Erythroblast (primary cell): ENCODE results near the gene DPY19L3.
"Not testable (repeated sequence)": the region's sequence is repeated elsewhere in the genome, so short reads cannot be mapped to it uniquely, and the experiment has no call there.

Experiments
- DNase-seq, 2 experiments: peaks; one replicate each; lab custom pipeline; 2025; lab: John Stamatoyannopoulos, UW
- GATA1 ChIP-seq: IDR thresholded peaks from 2 replicates; pipeline ENCODE4 v1.6.1; 2011; ENCODE audit warnings: low read depth, mild to moderate bottlenecking, control low read depth, low read length, moderate library complexity
- POLR2A ChIP-seq: IDR thresholded peaks from 2 replicates; pipeline ENCODE4 v1.6.1; 2011; ENCODE audit warnings: mild to moderate bottlenecking, low read length

DPY19L3 gene

GRCh38 chr19:32372726-32373517 is 32.6 kb upstream of the DPY19L3 start:
- no peak for TF ChIP-seq POLR2A
- no peak for TF ChIP-seq GATA1
- DNase-seq: no peak

- DNase-seq: peak; percentile 53 to 69
- TF ChIP-seq GATA1 (no peak), POLR2A (no peak)
Observed at GRCh38 chr19:32373585-32374295, 31.8 kb upstream of the DPY19L3 start.

GRCh38 chr19:32374362-32374761 is 31.2 kb upstream of the DPY19L3 start:
- DNase-seq: not testable (repeated sequence)

- DNase-seq: not testable (repeated sequence)
Observed at GRCh38 chr19:32377088-32377487, 28.5 kb upstream of the DPY19L3 start.

- TF ChIP-seq GATA1 (no peak), POLR2A (no peak)
- DNase-seq: no peak
Observed at GRCh38 chr19:32380269-32380668, 25.3 kb upstream of the DPY19L3 start.

- TF ChIP-seq GATA1 (no peak), POLR2A (no peak)
- DNase-seq: no peak
Observed at GRCh38 chr19:32387701-32388392, 17.7 kb upstream of the DPY19L3 start.

GRCh38 chr19:32388393-32388855 is 17.1 kb upstream of the DPY19L3 start:
- TF ChIP-seq GATA1: no peak
- no peak for TF ChIP-seq POLR2A
- no peak for DNase-seq

GRCh38 chr19:32392901-32393300 is 12.7 kb upstream of the DPY19L3 start:
- TF ChIP-seq GATA1 (no peak), POLR2A (no peak)
- no peak for DNase-seq

- TF ChIP-seq POLR2A: no peak
- no peak for TF ChIP-seq GATA1
- no peak for DNase-seq
Observed at GRCh38 chr19:32396046-32396652, 9.4 kb upstream of the DPY19L3 start.

- no peak for DNase-seq
Observed at GRCh38 chr19:32397671-32398101, 7.9 kb upstream of the DPY19L3 start.

GRCh38 chr19:32401992-32402391 is 3.6 kb upstream of the DPY19L3 start:
- TF ChIP-seq GATA1 (no peak), POLR2A (no peak)
- DNase-seq: no peak

More at GRCh38 chr19:32397671-32398101, 7.9 kb upstream of the DPY19L3 start:
- TF ChIP-seq POLR2A: no peak
- no peak for TF ChIP-seq GATA1

- no peak for TF ChIP-seq GATA1
- TF ChIP-seq POLR2A: no peak
- DNase-seq: peak; percentile 39 to 54
Observed at GRCh38 chr19:32403291-32403995, 2.1 kb upstream of the DPY19L3 start.
